C1 segment of cervical spinal cord (tissue), 14 donors: ENCODE results near the gene ZNF618.
A peak's percentile ranks its signal among the peaks of the same experiment; 100 is the strongest.
"Not testable (repeated sequence)": the region's sequence is repeated elsewhere in the genome, so short reads cannot be mapped to it uniquely, and the experiment has no call there.

ENCODE experiments used
- DNase-seq, 14 donors: peaks; one replicate each; lab custom pipeline; 2025; lab: John Stamatoyannopoulos, UW

Gene ZNF618

GRCh38 chr9:114081441-114082016 is 205.4 kb downstream of the ZNF618 start:
- DNase-seq: no peak

GRCh38 chr9:114082017-114082762 is 206.1 kb downstream of the ZNF618 start:
- peak in 13 of 14 donors; percentile 21 to 83 (median 69) for DNase-seq

- not testable (repeated sequence) for DNase-seq
Observed at GRCh38 chr9:114082763-114083412, 206.8 kb downstream of the ZNF618 start.

GRCh38 chr9:114083666-114084065 is 207.6 kb downstream of the ZNF618 start:
- DNase-seq: no peak

GRCh38 chr9:114084282-114085073 is 208.4 kb downstream of the ZNF618 start:
- DNase-seq: peak in 1 of 14 donors; percentile 46

GRCh38 chr9:114085387-114085789 is 209.3 kb downstream of the ZNF618 start:
- DNase-seq: no peak

- DNase-seq: no peak
Observed at GRCh38 chr9:114086009-114086408, 209.9 kb downstream of the ZNF618 start.

GRCh38 chr9:114086607-114087006 is 210.5 kb downstream of the ZNF618 start:
- DNase-seq: no peak

- DNase-seq: no peak
Observed at GRCh38 chr9:114087721-114088120, 211.6 kb downstream of the ZNF618 start.

- no peak for DNase-seq
Observed at GRCh38 chr9:114088571-114089170, 212.6 kb downstream of the ZNF618 start.

- DNase-seq: no peak
Observed at GRCh38 chr9:114089206-114089840, 213.2 kb downstream of the ZNF618 start.

GRCh38 chr9:114090798-114091197 is 214.7 kb downstream of the ZNF618 start:
- DNase-seq: no peak

GRCh38 chr9:114091711-114092110 is 215.6 kb downstream of the ZNF618 start:
- DNase-seq: no peak

- no peak for DNase-seq
Observed at GRCh38 chr9:114092336-114092735, 216.2 kb downstream of the ZNF618 start.

- no peak for DNase-seq
Observed at GRCh38 chr9:114093031-114093471, 216.9 kb downstream of the ZNF618 start.

GRCh38 chr9:114093761-114094505 is 217.8 kb downstream of the ZNF618 start:
- no peak for DNase-seq

GRCh38 chr9:114094971-114095370 is 218.9 kb downstream of the ZNF618 start:
- no peak for DNase-seq

GRCh38 chr9:114096041-114096511 is 220.0 kb downstream of the ZNF618 start:
- DNase-seq: no peak

GRCh38 chr9:114096866-114097612 is 220.9 kb downstream of the ZNF618 start:
- no peak for DNase-seq
